NCI-H1436 (cell line): ENCODE results near the gene LDLR.

Experiments used
- DNase-seq: peaks from one replicate; lab custom pipeline; 2025; lab: John Stamatoyannopoulos, UW

The LDLR gene

GRCh38 chr19:11089254-11090013 lies at the start of gene LDLR:
Gene LDLR (plus strand): TSS chr19:11089463. CDS start chr19:11089549, 86 bp downstream.
- peak; percentile 91 for DNase-seq

GRCh38 chr19:11041194-11041593 lies 48.1 kb upstream of the LDLR start:
- no peak for DNase-seq

GRCh38 chr19:11041966-11042627 lies 47.2 kb upstream of the LDLR start:
- no peak for DNase-seq

- DNase-seq: no peak
Measured at GRCh38 chr19:11044431-11044830, 44.8 kb upstream of the LDLR start.

GRCh38 chr19:11045536-11045935 lies 43.7 kb upstream of the LDLR start:
- DNase-seq: no peak

- DNase-seq: no peak
Measured at GRCh38 chr19:11046605-11047354, 42.5 kb upstream of the LDLR start.

- no peak for DNase-seq
Measured at GRCh38 chr19:11047866-11048265, 41.4 kb upstream of the LDLR start.

GRCh38 chr19:11050323-11051114 lies 38.7 kb upstream of the LDLR start:
- no peak for DNase-seq

GRCh38 chr19:11053817-11054195 lies 35.5 kb upstream of the LDLR start:
- no peak for DNase-seq

GRCh38 chr19:11054200-11054599 lies 35.1 kb upstream of the LDLR start:
- no peak for DNase-seq

GRCh38 chr19:11054628-11055027 lies 34.6 kb upstream of the LDLR start:
- no peak for DNase-seq

- DNase-seq: no peak
Measured at GRCh38 chr19:11058246-11059030, 30.8 kb upstream of the LDLR start.

GRCh38 chr19:11059511-11060358 lies 29.5 kb upstream of the LDLR start:
- DNase-seq: no peak

GRCh38 chr19:11061952-11062351 lies 27.3 kb upstream of the LDLR start:
- no peak for DNase-seq

- no peak for DNase-seq
Measured at GRCh38 chr19:11063434-11063833, 25.8 kb upstream of the LDLR start.

GRCh38 chr19:11064831-11065303 lies 24.4 kb upstream of the LDLR start:
- no peak for DNase-seq

GRCh38 chr19:11066326-11066725 lies 22.9 kb upstream of the LDLR start:
- DNase-seq: no peak

GRCh38 chr19:11067356-11068113 lies 21.7 kb upstream of the LDLR start:
- DNase-seq: no peak

GRCh38 chr19:11069561-11069960 lies 19.7 kb upstream of the LDLR start:
- DNase-seq: no peak
